Measurements from ENCODE around the gene CYP2S1. TPM values are rescaled to one million over a fixed set of nuclear protein-coding genes. Genes with fewer than 3 reads are reported as not detected.

Gene CYP2S1
- total RNA-seq, 1 donor from 2014 or later, result 23.4 TPM

DNA sequence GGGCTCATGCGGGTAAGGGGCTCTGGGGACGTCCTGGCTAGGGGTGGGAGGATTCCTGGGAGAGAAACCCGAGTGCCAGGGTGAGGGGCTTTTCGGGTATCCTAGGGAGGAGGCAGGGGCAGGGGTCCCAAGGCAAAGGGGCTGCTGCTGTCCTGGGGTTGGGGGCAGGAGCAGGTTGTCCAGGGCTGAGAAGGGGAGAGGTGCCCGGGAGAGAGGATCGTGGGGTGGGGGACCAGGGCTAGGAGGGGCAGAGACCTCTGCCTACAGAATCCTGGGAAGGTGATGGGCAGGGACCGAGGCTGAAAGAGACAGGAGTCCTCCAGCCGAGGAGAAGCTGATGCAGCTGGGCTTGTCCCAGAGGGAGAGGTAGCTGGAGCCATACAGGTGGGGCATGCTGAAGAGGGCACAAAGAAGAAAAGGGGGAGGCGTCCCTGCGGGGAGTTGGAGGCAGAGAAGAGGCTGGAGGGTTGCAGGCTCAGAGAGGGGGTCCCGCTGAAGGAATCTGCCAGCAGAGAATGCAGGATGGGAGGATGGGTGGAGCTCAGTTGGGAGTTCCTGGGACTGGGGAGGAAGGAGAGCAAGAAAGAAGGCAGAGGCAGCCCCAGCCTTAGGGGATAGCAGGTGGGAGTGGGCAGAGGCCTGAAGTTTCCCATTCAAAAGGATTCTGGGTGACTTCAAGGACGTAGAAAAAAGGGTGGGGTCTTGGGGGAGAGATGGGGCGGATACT lies 574 bp downstream of the CYP2S1 start:
- no peak for FAIRE-seq
- Histone ChIP-seq H3K36me3 (ENCODE audit: control insufficient read depth, insufficient read depth, low read length) (peaks cover 2% of the 10 kb centered on the region), H3K27me3 (ENCODE audit: control insufficient read depth, insufficient read depth, low read length) (no peaks in the 10 kb centered on the region), H3K4me3 (ENCODE audit: low read depth, low read length) (peak overlapping the region; percentile 83)
- TF ChIP-seq, protein P1, sequence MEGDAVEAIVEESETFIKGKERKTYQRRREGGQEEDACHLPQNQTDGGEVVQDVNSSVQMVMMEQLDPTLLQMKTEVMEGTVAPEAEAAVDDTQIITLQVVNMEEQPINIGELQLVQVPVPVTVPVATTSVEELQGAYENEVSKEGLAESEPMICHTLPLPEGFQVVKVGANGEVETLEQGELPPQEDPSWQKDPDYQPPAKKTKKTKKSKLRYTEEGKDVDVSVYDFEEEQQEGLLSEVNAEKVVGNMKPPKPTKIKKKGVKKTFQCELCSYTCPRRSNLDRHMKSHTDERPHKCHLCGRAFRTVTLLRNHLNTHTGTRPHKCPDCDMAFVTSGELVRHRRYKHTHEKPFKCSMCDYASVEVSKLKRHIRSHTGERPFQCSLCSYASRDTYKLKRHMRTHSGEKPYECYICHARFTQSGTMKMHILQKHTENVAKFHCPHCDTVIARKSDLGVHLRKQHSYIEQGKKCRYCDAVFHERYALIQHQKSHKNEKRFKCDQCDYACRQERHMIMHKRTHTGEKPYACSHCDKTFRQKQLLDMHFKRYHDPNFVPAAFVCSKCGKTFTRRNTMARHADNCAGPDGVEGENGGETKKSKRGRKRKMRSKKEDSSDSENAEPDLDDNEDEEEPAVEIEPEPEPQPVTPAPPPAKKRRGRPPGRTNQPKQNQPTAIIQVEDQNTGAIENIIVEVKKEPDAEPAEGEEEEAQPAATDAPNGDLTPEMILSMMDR (IDR thresholded peaks at IDR 0.05; ENCODE audit: insufficient read depth, low read length, severe bottlenecking), result no peak
- DNase-seq (ENCODE audit: low read depth), result no peak

DNA sequence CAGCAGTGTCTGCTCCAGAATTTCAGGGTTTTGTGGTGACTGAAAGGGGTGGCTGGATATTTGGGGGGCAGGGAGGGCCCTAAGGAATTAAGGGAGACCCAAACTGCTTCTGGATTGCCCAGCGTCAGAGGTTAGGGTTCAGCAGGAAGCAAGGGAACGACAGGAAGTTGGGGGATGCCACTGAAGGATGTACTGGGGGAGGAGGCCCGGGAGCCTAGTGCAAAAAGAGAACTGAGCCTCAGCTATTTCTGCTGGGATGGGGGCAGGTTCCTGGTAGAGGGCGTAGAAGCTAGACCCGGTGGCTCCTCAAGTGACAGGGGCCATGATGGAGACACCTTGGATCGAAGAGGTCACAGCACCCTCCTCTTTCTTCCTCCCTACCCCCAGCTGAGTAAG lies 1.1 kb downstream of the CYP2S1 start:
- DNase-seq (ENCODE audit: low read depth) (no peak), FAIRE-seq (no peak)
- peaks cover 6% of the 10 kb centered on the region for H3K36me3 ChIP-seq (ENCODE audit: control insufficient read depth, insufficient read depth, low read length)
- no peaks in the 10 kb centered on the region for H3K27me3 ChIP-seq (ENCODE audit: control insufficient read depth, insufficient read depth, low read length)
- peak overlapping the region; percentile 83 for H3K4me3 ChIP-seq (ENCODE audit: low read depth, low read length)
- TF ChIP-seq, protein P1 (IDR thresholded peaks at IDR 0.05; ENCODE audit: insufficient read depth, low read length, severe bottlenecking), result no peak

GRCh38 chr19:41195675-41196497 lies 2.9 kb downstream of the CYP2S1 start:
- TF ChIP-seq, protein P1 (IDR thresholded peaks at IDR 0.05; ENCODE audit: insufficient read depth, low read length, severe bottlenecking), result no peak
- H3K4me3 ChIP-seq (ENCODE audit: low read depth, low read length), result no peak overlapping the region
- peak; percentile 97 for FAIRE-seq
- peak; percentile 98 for DNase-seq (ENCODE audit: low read depth)
- no peaks in the 10 kb centered on the region for H3K27me3 ChIP-seq (ENCODE audit: control insufficient read depth, insufficient read depth, low read length)
- H3K36me3 ChIP-seq (ENCODE audit: control insufficient read depth, insufficient read depth, low read length), result peaks cover 6% of the 10 kb centered on the region

DNA sequence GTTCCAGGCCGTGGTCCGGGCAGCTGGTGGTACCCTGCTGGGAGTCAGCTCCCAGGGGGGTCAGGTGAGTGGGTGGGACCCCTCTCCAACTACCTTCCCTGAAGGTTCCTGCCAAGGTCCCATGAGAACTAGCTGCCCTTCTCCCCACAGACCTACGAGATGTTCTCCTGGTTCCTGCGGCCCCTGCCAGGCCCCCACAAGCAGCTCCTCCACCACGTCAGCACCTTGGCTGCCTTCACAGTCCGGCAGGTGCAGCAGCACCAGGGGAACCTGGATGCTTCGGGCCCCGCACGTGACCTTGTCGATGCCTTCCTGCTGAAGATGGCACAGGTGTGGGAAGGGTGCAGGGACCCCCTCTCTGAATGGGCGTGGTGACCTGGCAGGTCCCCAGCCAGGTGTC lies 5.5 kb downstream of the CYP2S1 start:
- no peak for FAIRE-seq
- DNase-seq (ENCODE audit: low read depth), result no peak
- Histone ChIP-seq H3K4me3 (ENCODE audit: low read depth, low read length) (no peak overlapping the region), H3K27me3 (ENCODE audit: control insufficient read depth, insufficient read depth, low read length) (no peaks in the 10 kb centered on the region), H3K36me3 (ENCODE audit: control insufficient read depth, insufficient read depth, low read length) (peaks cover 15% of the 10 kb centered on the region)
- TF ChIP-seq, protein P1 (IDR thresholded peaks at IDR 0.05; ENCODE audit: insufficient read depth, low read length, severe bottlenecking), result no peak

DNA sequence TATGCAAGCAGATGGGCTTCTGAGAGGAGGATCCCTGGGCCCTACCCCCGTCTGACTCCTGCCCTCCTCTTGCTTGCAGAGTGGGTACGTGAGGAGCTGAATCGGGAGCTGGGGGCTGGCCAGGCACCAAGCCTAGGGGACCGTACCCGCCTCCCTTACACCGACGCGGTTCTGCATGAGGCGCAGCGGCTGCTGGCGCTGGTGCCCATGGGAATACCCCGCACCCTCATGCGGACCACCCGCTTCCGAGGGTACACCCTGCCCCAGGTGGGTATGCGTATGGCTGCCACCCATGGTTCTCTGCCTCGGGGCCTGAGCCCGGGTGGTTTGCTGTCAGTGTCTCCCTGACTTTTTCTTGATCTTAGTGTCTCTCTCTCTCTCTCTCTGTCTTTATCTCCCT lies 10.4 kb downstream of the CYP2S1 start:
- FAIRE-seq (no peak), DNase-seq (ENCODE audit: low read depth) (no peak)
- Histone ChIP-seq H3K4me3 (ENCODE audit: low read depth, low read length) (no peak overlapping the region), H3K36me3 (ENCODE audit: control insufficient read depth, insufficient read depth, low read length) (peaks cover 24% of the 10 kb centered on the region), H3K27me3 (ENCODE audit: control insufficient read depth, insufficient read depth, low read length) (no peaks in the 10 kb centered on the region)
- TF ChIP-seq, protein P1 (IDR thresholded peaks at IDR 0.05; ENCODE audit: insufficient read depth, low read length, severe bottlenecking), result no peak
